NOMO-1 (cell line): ENCODE data around the gene HMX2.

ENCODE experiments used
- DNase-seq, 2 experiments: peaks; one replicate each; lab custom pipeline; 2025; ENCODE audit not compliant: unreplicated experiment in 2 of 2; lab: John Stamatoyannopoulos, UW

The HMX2 gene

GRCh38 chr10:123180101-123181090 is 32.5 kb downstream of the HMX2 start:
- DNase-seq: no peak

GRCh38 chr10:123183724-123184123 is 35.8 kb downstream of the HMX2 start:
- DNase-seq: no peak

- no peak for DNase-seq
Measured at GRCh38 chr10:123187781-123188180, 39.8 kb downstream of the HMX2 start.

DNA sequence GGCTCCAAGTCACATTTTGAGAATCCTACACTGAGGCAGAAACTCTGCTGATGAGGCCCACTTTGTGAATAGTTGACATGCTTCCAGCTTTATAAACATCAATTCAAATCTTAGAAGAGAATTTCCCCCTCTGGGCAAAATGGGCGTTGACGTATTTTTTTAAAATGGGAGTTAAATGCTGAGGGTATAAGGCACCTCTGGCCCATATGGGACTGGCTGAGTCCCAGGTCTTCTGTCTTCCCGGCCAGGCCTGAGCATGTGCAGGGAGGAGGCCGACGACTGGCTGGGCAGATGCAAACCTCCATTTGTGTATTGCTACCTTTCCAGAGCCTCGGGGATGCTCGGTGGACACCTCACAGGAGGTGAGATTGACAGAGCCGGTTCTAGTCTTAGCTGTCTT is 44.0 kb downstream of the HMX2 start:
- no peak for DNase-seq

DNA sequence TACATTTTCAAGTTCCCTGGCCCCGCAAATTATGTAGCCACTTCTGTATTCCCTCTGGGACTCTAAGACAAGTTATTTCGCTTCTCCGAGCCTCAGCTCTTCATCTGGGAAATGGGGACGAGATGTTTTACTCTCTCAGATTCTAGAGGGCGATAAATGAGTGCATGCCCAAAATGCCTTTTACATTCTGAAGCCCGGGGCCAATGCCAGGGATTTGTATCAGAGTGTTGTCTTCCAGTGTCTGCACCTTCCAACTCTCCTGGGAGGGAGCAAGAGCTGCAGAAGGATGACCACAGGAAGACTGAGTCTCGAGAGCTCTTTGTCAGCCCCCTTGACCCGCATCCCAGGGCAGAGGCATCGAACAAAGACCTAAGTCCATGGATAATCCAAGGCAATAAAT is 46.1 kb downstream of the HMX2 start:
- no peak for DNase-seq
